ENCODE measurements around the gene REV3L. TPM values are rescaled to one million over a fixed set of nuclear protein-coding genes. Genes with fewer than 3 reads are reported as not detected.

Gene REV3L
- polyA plus RNA-seq, 2 of the 4 experiments (the other 2 are of a cell fraction): 4.1 to 12.4 TPM

GRCh38 chr6:111259089-111259831 lies 223.8 kb downstream of the REV3L start:
- 2% methylated on average over 15 of the region's 59 CpGs for WGBS (ENCODE audit: missing lambda C conversion rate)
- Histone ChIP-seq H3K4me3 (peak overlapping the region; percentile 77), H3K9me3 (no peaks in the 10 kb centered on the region), H3K4me2 (peak overlapping the region; percentile 89), H3K4me1 (peaks cover 34% of the 10 kb centered on the region), H3K27ac (peak overlapping the region; percentile 78 to 94)
- FAIRE-seq (no peak), DNase-seq (ENCODE audit: low read depth in 1 of 2, low spot score in 1 of 2) (peak; percentile 89 to 98), ATAC-seq (peak; percentile 97 to 98)
- POLR2A ChIA-PET: interaction anchor here (0.9 to 1.8 kb wide), 7 partner anchors 17 to 784 kb away, joined by 4 to 15 read pairs (median 5); partner anchors contain the start of genes REV3L and TRAF3IP2
- TF ChIP-seq HMGXB4 (CRISPR knock-in tag; IDR thresholded peaks at IDR 0.05; ENCODE audit: borderline replicate concordance) (no peak), RCOR1 (IDR thresholded peaks at IDR 0.05; ENCODE audit: low read depth, low read length) (no peak), ATOH8 (CRISPR knock-in tag; IDR thresholded peaks at IDR 0.05; ENCODE audit: low read depth) (no peak), EHF (CRISPR knock-in tag; IDR thresholded peaks at IDR 0.05) (no peak), USF2 (IDR thresholded peaks at IDR 0.05) (peak; percentile 97), MAFK (IDR thresholded peaks at IDR 0.05; ENCODE audit: partially characterized antibody) (no peak), JUN (IDR thresholded peaks at IDR 0.05) (peak in 1 of 2 experiments; percentile 46; a peak in 1 of 5 replicates), BHLHE40 (IDR thresholded peaks at IDR 0.05; ENCODE audit: low read depth, low read length) (peak; percentile 68), NR3C1 (IDR thresholded peaks at IDR 0.05) (no peak), KDM5A (IDR thresholded peaks at IDR 0.05) (no peak), KDM1A (IDR thresholded peaks at IDR 0.05; ENCODE audit: low read depth) (0 out of 2 replicates have a peak, but pooled peaks have one; percentile 47), ESRRA (IDR thresholded peaks at IDR 0.05; ENCODE audit: borderline replicate concordance, low read length) (no peak), SREBF2 (IDR thresholded peaks at IDR 0.05) (no peak), E2F6 (IDR thresholded peaks at IDR 0.05; ENCODE audit: borderline replicate concordance, low read depth) (peak; percentile 74; the same call in 1 of the 2 replicates), CTCF (IDR thresholded peaks at IDR 0.05) (peak; percentile 76), RAD21 (conservative IDR thresholded peaks at IDR 0.05 in 1 of 2, IDR thresholded peaks at IDR 0.05 in 1 of 2) (peak; percentile 75 to 77), SMC3 (IDR thresholded peaks at IDR 0.05) (peak; percentile 78), REST (IDR thresholded peaks at IDR 0.05) (no peak), NPAS2 (CRISPR knock-in tag; IDR thresholded peaks at IDR 0.05; ENCODE audit: borderline replicate concordance) (no peak), MAX (IDR thresholded peaks at IDR 0.05) (peak; percentile 86), CBX8 (IDR thresholded peaks at IDR 0.05) (no peak), HEYL (CRISPR knock-in tag; IDR thresholded peaks at IDR 0.05) (no peak), PHF8 (IDR thresholded peaks at IDR 0.05; ENCODE audit: borderline replicate concordance, low read depth) (peak; percentile 30), MYC (IDR thresholded peaks at IDR 0.05; ENCODE audit: borderline replicate concordance, low read length) (0 out of 2 replicates have a peak, but pooled peaks have one; percentile 21), GATA3 (IDR thresholded peaks at IDR 0.05; ENCODE audit: borderline replicate concordance) (0 out of 2 replicates have a peak, but pooled peaks have one; percentile 22), POLR2A (IDR thresholded peaks at IDR 0.05; ENCODE audit: low read length) (peak; percentile 55)
- CTCF ChIA-PET: interaction anchor here (0.6 to 2.4 kb wide), 31 partner anchors 9 to 784 kb away, joined by 3 to 16 read pairs (median 4); partner anchors contain the start of genes REV3L and TRAF3IP2

All from A549 (cell line).